ENCODE results near the gene JOSD1.

DNA sequence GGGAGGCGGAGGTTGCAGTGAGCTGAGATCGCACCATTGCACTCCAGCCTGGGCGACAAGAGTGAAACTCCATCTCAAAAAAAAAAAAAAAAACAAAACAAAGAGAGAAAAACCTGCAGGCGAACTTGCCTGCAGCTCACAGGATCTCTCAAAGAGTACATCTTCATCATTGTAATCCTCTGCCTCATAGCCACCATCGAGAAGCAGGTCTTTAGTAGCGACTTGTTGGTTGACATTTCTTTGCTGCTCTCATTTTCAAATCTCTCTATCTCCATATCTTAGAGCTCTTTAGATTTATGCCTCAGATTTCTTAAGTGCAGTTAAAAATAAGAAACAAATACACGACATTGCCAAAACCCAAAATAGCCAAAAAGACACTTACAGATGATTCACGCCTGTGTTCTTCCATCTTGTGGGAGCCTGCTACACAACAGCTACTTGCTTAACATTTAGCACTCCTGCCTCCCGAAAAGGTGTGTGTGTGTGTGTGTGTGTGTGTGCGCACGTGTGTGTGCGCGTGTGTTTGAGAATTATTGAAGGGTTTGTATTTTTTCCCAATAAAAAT, 59.2 kb downstream of the JOSD1 start:
- TF ChIP-seq CTCF (IDR thresholded peaks at IDR 0.05) = no peak
- no peak for TF ChIP-seq POLR2A (IDR thresholded peaks at IDR 0.05)
- TF ChIP-seq POLR2AphosphoS5 (IDR thresholded peaks at IDR 0.05) = no peak

Measured in breast epithelium (tissue), 3 donors.